Esophagus (tissue), 2 donors: ENCODE results near the gene RELA. TPM values are rescaled to one million over a fixed set of nuclear protein-coding genes. Genes with fewer than 3 reads are reported as not detected.

Experiments used
- H3K27ac ChIP-seq, 2 donors: one replicate each; pipeline ENCODE4 v1.5.1; 2013; ENCODE audit warnings: low read depth in 2 of 2, mild to moderate bottlenecking in 2 of 2, inconsistent platforms in 1 of 2, low read length in 1 of 2, moderate library complexity in 1 of 2
- H3K27me3 ChIP-seq, 2 donors: one replicate each; pipeline ENCODE4 v1.6.1; 2013; ENCODE audit warnings: low read length in 2 of 2, control low read depth in 1 of 2, mild to moderate bottlenecking in 1 of 2; ENCODE audit not compliant: insufficient read depth in 2 of 2, control insufficient read depth in 1 of 2
- H3K36me3 ChIP-seq, 2 donors: one replicate each; pipeline ENCODE4 v1.6.1; 2013; ENCODE audit warnings: low read length in 1 of 2; ENCODE audit not compliant: control insufficient read depth in 2 of 2, insufficient read depth in 2 of 2
- H3K4me1 ChIP-seq, 2 donors: one replicate each; pipeline ENCODE4 v1.6.1; 2013; ENCODE audit warnings: low read length in 1 of 2; ENCODE audit not compliant: control insufficient read depth in 2 of 2, insufficient read depth in 2 of 2
- H3K4me3 ChIP-seq, 2 donors: one replicate each; pipeline ENCODE4 v1.5.1; 2013; ENCODE audit warnings: low read length in 2 of 2, mild to moderate bottlenecking in 2 of 2, low read depth in 1 of 2, moderate library complexity in 1 of 2
- H3K9me3 ChIP-seq, 2 donors: one replicate each; pipeline ENCODE4 v1.6.1; 2013; ENCODE audit warnings: mild to moderate bottlenecking in 2 of 2, low read depth in 1 of 2, low read length in 1 of 2, moderate library complexity in 1 of 2; ENCODE audit not compliant: control insufficient read depth in 2 of 2, insufficient read depth in 1 of 2
- WGBS, 2 donors: extraction: QIAGEN DNeasy Blood & Tissue Kit; methylation state at CpG; one replicate each; pipeline ENCODE4 v1.1.7; 2013; 5-methylcytosine and 5-hydroxymethylcytosine counted together
- polyA plus RNA-seq, 2 donors: library from polyadenylated mRNA; stranded (reverse); fragments of 200-250 nt; gene quantifications; one replicate each; pipeline ENCODE4 v1.2.3, GENCODE V29; 2013
- donor health status: healthy with polysubstance abuse.
- donor health status: Bipolar disorder and iron deficiency.

The RELA gene
- polyA plus RNA-seq, 2 donors: 39.6 to 40.0 TPM

GRCh38 chr11:65617136-65617850 lies 45.4 kb downstream of the RELA start:
- H3K9me3 ChIP-seq: no peaks in the 10 kb centered on the region
- H3K36me3 ChIP-seq: peaks cover 9 to 48% of the 10 kb centered on the region in 2 donors
- H3K27ac ChIP-seq: no peak overlapping the region
- 89 to 90% methylated on average over 17 of the region's 17 CpGs for WGBS, 2 donors
- H3K4me1 ChIP-seq: peaks cover 8 to 16% of the 10 kb centered on the region in 2 donors
- no peaks in the 10 kb centered on the region for H3K27me3 ChIP-seq
- H3K4me3 ChIP-seq: no peak overlapping the region

GRCh38 chr11:65616575-65617001 lies 46.1 kb downstream of the RELA start:
- Histone ChIP-seq H3K4me3 (peak overlapping the region; percentile 74 to 90), H3K4me1 (peaks cover 11 to 22% of the 10 kb centered on the region in 2 donors), H3K27me3 (no peaks in the 10 kb centered on the region), H3K27ac (peak overlapping the region; percentile 94 to 96), H3K9me3 (no peaks in the 10 kb centered on the region), H3K36me3 (peaks cover 3 to 41% of the 10 kb centered on the region in 2 donors)
- WGBS, 2 donors: 41 to 59% methylated on average over 10 of the region's 10 CpGs

- Histone ChIP-seq H3K27ac (peak overlapping the region; percentile 94 to 96), H3K9me3 (no peaks in the 10 kb centered on the region), H3K4me3 (peak overlapping the region; percentile 74 to 90), H3K27me3 (no peaks in the 10 kb centered on the region), H3K36me3 (peaks cover under 1 to 37% of the 10 kb centered on the region in 2 donors), H3K4me1 (peaks cover 11 to 22% of the 10 kb centered on the region in 2 donors)
- 1% methylated on average over 32 to 50 of the region's 50 CpGs for WGBS, 2 donors
Observed at GRCh38 chr11:65615950-65616574, 46.7 kb downstream of the RELA start.

- H3K27ac ChIP-seq: peak within 1 kb of the TSS; percentile 95 to 99
- WGBS, 2 donors: 0% methylated on average over 55 of the region's 55 CpGs
- H3K9me3 ChIP-seq: no peaks in the 10 kb centered on the region
- H3K36me3 ChIP-seq: peaks cover 0 to 30% of the 10 kb centered on the region in 2 donors
- peak within 1 kb of the TSS; percentile 74 to 90 for H3K4me3 ChIP-seq
- no peaks in the 10 kb centered on the region for H3K27me3 ChIP-seq
- H3K4me1 ChIP-seq: peaks cover 11 to 22% of the 10 kb centered on the region in 2 donors
Observed at GRCh38 chr11:65615229-65615949, 47.3 kb downstream of the RELA start, which contains the start of gene PCNX3. Gene PCNX3, plus strand, starts transcription at chr11:65615776. Its CDS starts 536 bp downstream, at chr11:65616312.

DNA sequence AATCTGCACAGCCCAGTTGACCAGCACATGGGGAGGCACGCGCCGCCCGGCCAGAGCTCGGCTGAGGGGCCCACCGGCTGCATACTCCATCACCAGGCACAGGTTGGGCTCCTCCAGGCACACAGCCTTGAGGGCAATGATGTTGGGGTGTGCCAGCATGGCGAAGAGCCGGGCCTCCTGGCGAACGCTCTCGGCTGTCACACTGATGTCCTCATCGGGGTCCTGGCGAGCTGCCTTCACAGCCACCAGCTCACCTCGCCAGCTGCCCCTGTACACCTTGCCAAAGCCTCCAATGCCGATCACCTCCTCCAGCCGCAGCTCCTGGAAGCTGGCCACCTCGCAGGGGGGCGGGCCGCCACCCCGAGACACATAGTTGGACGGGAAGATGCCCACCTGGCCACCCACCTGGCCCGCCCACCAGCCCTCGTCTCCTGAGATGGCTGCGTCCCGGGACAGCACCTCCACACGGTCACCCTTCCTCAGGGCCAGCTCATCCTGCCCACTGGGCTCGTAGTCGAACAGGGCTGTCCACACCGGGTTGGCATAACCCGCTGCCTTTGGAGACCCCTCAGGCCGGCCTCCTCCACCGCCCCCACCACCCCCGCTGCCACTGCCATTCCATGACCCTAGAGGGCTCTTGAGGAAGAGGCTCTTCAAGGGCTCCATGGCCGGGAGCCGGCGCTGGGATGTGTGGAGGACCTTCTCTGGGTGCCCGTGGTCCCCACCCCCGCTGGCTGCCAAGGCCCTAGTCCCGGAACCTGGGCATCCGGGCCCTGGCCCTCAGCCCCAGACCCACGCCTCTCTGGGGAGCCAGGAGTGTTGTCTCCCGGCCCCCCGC lies 49.4 kb downstream of the RELA start:
- Histone ChIP-seq H3K36me3 (peaks cover 0 to 13% of the 10 kb centered on the region in 2 donors), H3K4me1 (peaks cover 11 to 26% of the 10 kb centered on the region in 2 donors), H3K4me3 (peak overlapping the region; percentile 70), H3K27me3 (no peaks in the 10 kb centered on the region), H3K9me3 (no peaks in the 10 kb centered on the region), H3K27ac (peak overlapping the region; percentile 95 to 99)
- 13 to 16% methylated on average over 35 to 43 of the region's 43 CpGs for WGBS, 2 donors

- peaks cover 3 to 10% of the 10 kb centered on the region in 2 donors for H3K36me3 ChIP-seq
- H3K27ac ChIP-seq: peak overlapping the region; percentile 95 to 99
- 52 to 63% methylated on average over 7 of the region's 7 CpGs for WGBS, 2 donors
- H3K27me3 ChIP-seq: no peaks in the 10 kb centered on the region
- H3K4me1 ChIP-seq: peaks cover 12 to 28% of the 10 kb centered on the region in 2 donors
- no peaks in the 10 kb centered on the region for H3K9me3 ChIP-seq
- H3K4me3 ChIP-seq: peak overlapping the region; percentile 70
Observed at GRCh38 chr11:65612691-65613090, 50.0 kb downstream of the RELA start.

GRCh38 chr11:65611758-65612603 lies 50.7 kb downstream of the RELA start:
- peak overlapping the region; percentile 14 to 62 for H3K27ac ChIP-seq
- no peaks in the 10 kb centered on the region for H3K9me3 ChIP-seq
- H3K27me3 ChIP-seq: no peaks in the 10 kb centered on the region
- peaks cover 3 to 8% of the 10 kb centered on the region in 2 donors for H3K36me3 ChIP-seq
- H3K4me1 ChIP-seq: peaks cover 18 to 33% of the 10 kb centered on the region in 2 donors
- 66 to 72% methylated on average over 12 of the region's 12 CpGs for WGBS, 2 donors
- peak overlapping the region in 1 of 2 donors; percentile 7 for H3K4me3 ChIP-seq

DNA sequence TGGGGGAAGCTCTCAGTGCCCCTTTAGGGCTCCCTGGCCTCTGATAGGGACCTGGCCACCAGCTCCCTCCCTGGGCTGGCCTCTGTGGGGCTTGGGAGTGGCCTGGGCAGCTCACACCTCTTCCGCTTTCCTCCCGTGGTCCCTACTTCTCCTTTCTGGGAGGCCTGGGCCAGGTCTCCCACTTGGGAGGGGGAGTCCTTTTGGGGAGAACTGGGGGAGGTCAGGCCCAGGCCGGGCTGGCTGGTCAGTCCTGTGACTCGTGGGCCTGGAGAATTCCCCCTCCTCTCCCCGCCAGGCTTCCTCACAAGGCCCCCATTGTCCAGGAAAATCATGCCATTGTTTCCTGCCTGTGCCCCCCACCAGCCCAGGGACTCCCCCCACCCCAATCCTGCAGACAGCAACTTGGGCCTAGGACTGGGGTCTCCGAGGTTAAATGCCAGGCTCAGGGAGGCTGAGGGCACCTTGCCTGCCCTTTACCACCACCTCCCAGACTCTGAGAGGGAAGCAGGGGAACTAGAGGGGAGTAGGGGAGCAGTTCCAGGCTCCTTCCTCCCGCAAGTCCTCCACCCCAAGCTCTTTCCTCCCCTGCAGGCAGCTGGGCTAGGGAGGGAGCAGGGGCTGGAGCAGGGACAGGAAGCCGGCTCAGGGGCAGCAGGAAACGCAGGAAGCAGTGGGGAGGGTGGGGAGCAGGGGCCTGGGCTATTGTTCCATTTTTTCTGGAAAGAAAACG lies 51.5 kb downstream of the RELA start:
- peaks cover 3 to 8% of the 10 kb centered on the region in 2 donors for H3K36me3 ChIP-seq
- H3K9me3 ChIP-seq: no peaks in the 10 kb centered on the region
- H3K27ac ChIP-seq: peak overlapping the region; percentile 49 to 62
- WGBS, 2 donors: 44 to 54% methylated on average over 8 to 10 of the region's 10 CpGs
- peaks cover 18 to 32% of the 10 kb centered on the region in 2 donors for H3K4me1 ChIP-seq
- H3K4me3 ChIP-seq: no peak overlapping the region
- H3K27me3 ChIP-seq: no peaks in the 10 kb centered on the region
